Ectodermal cell (in vitro differentiated cells): Measurements from ENCODE around the gene SLC25A25.
"Not testable (repeated sequence)": the region's sequence is repeated elsewhere in the genome, so short reads cannot be mapped to it uniquely, and the experiment has no call there.

Experiments
- H3K27ac ChIP-seq: 2 replicates; pipeline ENCODE4 v1.7.0; 2013; ENCODE audit warnings: mild to moderate bottlenecking, low read depth, low read length; ENCODE audit not compliant: insufficient read depth, poor library complexity, severe bottlenecking
- H3K27me3 ChIP-seq: 2 replicates; pipeline ENCODE4 v1.7.0; 2013; ENCODE audit warnings: mild to moderate bottlenecking, low read length; ENCODE audit not compliant: insufficient read depth, control insufficient read depth, poor library complexity, severe bottlenecking
- H3K36me3 ChIP-seq: one replicate; pipeline ENCODE4 v1.7.0; 2013; ENCODE audit warnings: low read length; ENCODE audit not compliant: control insufficient read depth, insufficient read depth
- H3K4me1 ChIP-seq: one replicate; pipeline ENCODE4 v1.7.0; 2013; ENCODE audit warnings: low read length; ENCODE audit not compliant: control insufficient read depth, insufficient read depth
- H3K4me3 ChIP-seq: 2 replicates; pipeline ENCODE4 v1.7.0; 2013; ENCODE audit warnings: low read depth, low read length, control low read depth; ENCODE audit not compliant: insufficient read depth
- H3K9me3 ChIP-seq: 2 replicates; pipeline ENCODE4 v1.7.0; 2013; ENCODE audit warnings: mild to moderate bottlenecking, low read length, moderate library complexity; ENCODE audit not compliant: control insufficient read depth
- whole genome bisulfite sequencing, 2 experiments: methylation state at CpG; one replicate each; pipeline ENCODE4 v1.1.7; 2013; ENCODE audit warnings: missing lambda C conversion rate in 2 of 2; 5-methylcytosine and 5-hydroxymethylcytosine counted together

The SLC25A25 gene

DNA sequence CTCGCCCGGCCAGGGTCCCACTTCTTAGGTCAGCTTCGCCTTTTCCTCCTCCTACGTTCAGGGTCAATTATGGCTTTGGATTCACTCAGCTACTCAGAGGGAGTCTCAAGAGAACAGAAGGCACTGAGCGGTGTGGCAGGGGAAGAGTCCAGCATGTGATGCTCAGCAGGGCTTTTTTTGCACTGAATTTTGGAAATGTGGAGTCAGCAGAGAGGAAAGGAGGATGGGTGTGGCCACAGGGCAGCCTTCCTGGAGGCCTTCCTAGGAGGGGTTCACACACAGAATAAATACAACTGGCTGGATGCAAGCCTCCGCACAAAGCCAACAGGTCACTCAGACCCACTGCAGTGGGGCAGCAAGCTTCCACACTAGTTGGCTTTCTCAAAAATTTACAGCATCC is 5.8 kb upstream of the SLC25A25 start:
- no peaks in the 10 kb centered on the region for H3K36me3 ChIP-seq
- no peaks in the 10 kb centered on the region for H3K9me3 ChIP-seq
- WGBS, 2 experiments, result 77 to 78% methylated on average over 6 of the region's 6 CpGs
- H3K4me1 ChIP-seq, result peaks cover 12% of the 10 kb centered on the region
- no peak overlapping the region for H3K27ac ChIP-seq
- H3K4me3 ChIP-seq, result no peak overlapping the region
- no peaks in the 10 kb centered on the region for H3K27me3 ChIP-seq

DNA sequence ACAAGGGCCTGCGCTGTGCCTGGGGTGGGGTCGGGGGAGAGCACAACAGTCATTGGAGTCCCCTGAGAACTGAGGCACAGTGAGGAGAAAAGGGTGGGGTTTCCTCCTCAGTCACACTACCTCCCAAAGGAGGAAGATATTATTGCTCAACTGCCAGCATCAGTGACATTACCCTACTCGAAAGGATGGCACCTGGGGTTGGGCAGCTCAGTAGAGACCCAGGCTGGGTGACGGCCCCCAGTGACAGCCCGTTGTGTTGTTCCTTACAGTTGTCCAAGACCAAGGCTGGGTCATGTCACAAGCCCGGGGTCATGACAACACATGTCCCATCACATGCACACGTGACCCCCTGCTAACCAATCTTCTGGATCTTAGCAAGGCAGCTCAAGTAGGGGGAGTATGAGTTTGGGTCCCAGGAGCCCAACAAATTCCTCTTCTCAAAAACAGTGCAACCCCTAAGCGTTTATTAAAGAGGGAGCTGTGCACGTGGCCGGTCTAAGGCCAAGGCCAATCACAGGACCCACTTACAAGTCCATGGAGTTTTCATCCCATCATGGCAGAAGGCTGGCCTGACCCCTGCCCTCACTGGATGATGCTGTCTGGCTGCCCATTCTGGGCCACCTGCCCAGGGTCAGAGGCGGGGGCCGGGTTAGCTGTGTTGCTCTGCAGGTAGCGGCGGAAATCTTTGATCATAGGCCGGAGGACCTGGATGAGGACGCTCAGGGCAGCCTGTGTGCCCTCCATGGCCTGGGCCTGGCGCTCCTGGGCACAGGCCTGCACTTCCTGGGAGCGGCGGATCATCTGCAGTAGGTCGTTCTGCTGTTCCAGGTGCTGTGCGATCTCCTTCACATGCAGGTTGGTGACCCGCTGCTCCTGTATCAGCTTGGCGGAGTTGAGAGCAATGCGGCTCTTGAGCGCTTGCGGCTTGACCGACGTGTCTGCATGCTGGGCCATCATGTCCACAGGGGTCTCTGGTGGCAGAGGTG is 4.9 kb upstream of the SLC25A25 start:
- Histone ChIP-seq H3K36me3 (no peaks in the 10 kb centered on the region), H3K4me1 (peaks cover 8% of the 10 kb centered on the region), H3K27me3 (no peaks in the 10 kb centered on the region), H3K4me3 (no peak overlapping the region), H3K27ac (no peak overlapping the region), H3K9me3 (no peaks in the 10 kb centered on the region)
- 96% methylated on average over 28 of the region's 28 CpGs for WGBS, 2 experiments

DNA sequence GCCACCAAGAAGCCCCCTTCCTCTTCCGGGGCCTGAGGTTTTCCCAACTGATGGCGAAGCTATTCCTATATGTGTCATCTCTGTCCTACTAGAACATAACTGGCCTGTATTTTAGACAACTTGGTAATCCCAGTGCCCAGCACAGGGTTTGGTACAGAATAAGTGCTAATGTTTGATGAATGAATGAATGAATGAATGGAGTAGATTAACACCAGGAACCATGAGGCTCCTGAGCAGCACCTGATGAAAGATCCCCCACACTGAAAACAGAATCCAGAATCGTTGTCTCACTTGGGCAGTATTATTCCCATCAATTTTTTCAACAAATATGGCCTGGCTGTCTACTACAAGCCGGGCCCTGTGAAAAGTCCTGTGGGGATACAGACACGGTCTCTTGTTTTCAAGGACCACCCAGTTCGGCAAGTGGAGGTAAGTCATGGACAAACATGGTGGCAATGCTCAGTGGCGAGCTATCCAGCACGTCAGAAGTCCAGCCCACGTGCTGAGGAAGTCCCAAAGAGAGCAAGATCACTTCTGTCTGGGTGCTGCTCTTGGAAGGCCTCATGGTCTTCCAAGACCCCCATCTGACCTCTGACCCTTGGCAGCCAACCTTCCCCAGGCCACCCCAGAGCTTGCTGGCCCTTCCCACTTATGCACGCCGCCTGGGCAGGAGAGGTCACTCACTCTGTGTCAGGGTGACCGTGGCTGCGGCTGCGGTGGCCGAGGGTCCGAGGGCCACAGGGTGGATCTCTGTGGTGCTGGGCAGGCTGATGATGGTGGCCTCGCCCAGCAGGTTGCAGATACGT is 1.9 kb upstream of the SLC25A25 start:
- H3K27ac ChIP-seq, result no peak overlapping the region
- H3K4me1 ChIP-seq, result peaks cover 8% of the 10 kb centered on the region
- 95% methylated on average over 18 of the region's 18 CpGs for WGBS, 2 experiments
- H3K9me3 ChIP-seq, result no peaks in the 10 kb centered on the region
- H3K36me3 ChIP-seq, result no peaks in the 10 kb centered on the region
- peak overlapping the region; percentile 29 for H3K4me3 ChIP-seq
- H3K27me3 ChIP-seq, result no peaks in the 10 kb centered on the region

- Histone ChIP-seq H3K4me1 (peaks cover 8% of the 10 kb centered on the region), H3K27me3 (no peaks in the 10 kb centered on the region), H3K4me3 (peak within 1 kb of the TSS; percentile 59), H3K9me3 (no peaks in the 10 kb centered on the region), H3K36me3 (no peaks in the 10 kb centered on the region), H3K27ac (peak within 1 kb of the TSS; percentile 96)
- WGBS, 2 experiments, result 38% methylated on average over 53 to 54 of the region's 54 CpGs
Measured at GRCh38 chr9:128066713-128067644, 1.1 kb upstream of the SLC25A25 start, which contains the start of gene NAIF1. Gene NAIF1, minus strand, starts transcription at chr9:128067320. Its CDS starts 219 bp downstream, at chr9:128067101.

DNA sequence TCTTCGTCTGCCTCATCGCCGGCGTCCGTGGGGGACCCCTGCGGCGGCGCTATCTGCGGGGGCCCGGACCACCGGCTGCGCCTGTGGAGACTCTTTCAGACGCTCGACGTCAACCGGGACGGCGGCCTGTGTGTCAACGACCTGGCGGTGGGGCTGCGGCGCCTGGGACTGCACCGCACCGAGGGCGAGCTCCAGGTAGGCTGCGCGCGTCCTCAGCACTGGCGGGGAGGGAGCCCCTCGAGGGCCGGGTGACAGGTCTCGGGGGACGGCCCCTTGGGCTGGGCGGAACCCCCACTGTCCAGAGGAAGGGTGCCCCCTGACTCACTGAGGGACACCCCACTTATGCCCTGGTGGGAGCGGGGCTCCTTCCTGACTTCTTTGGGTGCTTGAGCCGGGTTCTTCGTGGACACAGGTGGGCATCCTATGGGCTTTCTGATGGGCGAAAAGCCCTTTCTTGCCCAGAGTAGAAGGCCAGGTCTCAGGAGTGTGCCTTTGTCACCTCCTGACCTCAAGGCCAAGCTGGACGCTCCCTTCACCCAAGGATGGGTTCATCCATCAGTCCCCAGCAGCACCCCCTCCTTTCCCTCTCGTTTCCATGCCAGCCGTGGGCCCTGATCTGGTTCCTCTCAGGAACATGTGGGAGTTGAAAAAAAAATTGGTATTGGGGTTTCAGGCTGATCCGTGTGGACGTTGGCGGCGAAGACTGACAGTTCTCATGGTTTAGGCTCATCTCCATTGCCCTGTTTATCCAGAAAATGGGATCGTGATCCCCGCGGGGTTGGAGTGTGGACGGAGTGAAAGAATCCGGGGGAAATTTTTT is 564 bp downstream of the SLC25A25 start:
- Histone ChIP-seq H3K27ac (no peak overlapping the region), H3K4me1 (peaks cover 18% of the 10 kb centered on the region), H3K9me3 (no peaks in the 10 kb centered on the region), H3K4me3 (peak overlapping the region; percentile 59), H3K36me3 (no peaks in the 10 kb centered on the region), H3K27me3 (no peaks in the 10 kb centered on the region)
- 4 to 5% methylated on average over 50 of the region's 50 CpGs for WGBS, 2 experiments

DNA sequence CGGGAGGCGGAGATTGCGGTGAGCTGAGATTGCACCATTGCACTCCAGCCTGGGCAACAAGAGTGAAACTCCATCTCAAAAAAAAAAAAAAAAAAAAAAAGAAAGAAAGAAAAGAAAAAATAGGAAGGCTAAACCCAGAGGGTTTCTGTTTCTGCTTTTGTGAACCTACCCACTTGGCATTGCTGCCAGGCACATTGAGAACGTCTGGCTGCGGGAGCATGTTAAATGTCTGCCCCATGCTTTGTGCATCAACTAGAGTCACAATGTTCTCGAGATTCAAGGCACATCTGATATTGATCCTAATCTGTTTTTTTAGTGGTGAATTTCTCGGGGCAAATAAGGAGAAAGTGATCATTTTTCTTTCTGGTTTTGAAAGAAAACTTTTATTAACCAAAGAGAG is 2.8 kb downstream of the SLC25A25 start:
- Histone ChIP-seq H3K4me3 (no peak overlapping the region), H3K36me3 (no peaks in the 10 kb centered on the region), H3K4me1 (peaks cover 18% of the 10 kb centered on the region), H3K27me3 (no peaks in the 10 kb centered on the region), H3K27ac (no peak overlapping the region), H3K9me3 (no peaks in the 10 kb centered on the region)
- WGBS, 2 experiments, result 91 to 94% methylated on average over 7 of the region's 7 CpGs

- not testable (repeated sequence) for H3K27ac ChIP-seq, H3K4me3 ChIP-seq, H3K36me3 ChIP-seq, H3K27me3 ChIP-seq, H3K9me3 ChIP-seq
- WGBS, 2 experiments, result 91 to 95% methylated on average over 12 of the region's 12 CpGs
- peaks cover 16% of the 10 kb centered on the region for H3K4me1 ChIP-seq
Measured at GRCh38 chr9:128071475-128071874, 3.4 kb downstream of the SLC25A25 start.

DNA sequence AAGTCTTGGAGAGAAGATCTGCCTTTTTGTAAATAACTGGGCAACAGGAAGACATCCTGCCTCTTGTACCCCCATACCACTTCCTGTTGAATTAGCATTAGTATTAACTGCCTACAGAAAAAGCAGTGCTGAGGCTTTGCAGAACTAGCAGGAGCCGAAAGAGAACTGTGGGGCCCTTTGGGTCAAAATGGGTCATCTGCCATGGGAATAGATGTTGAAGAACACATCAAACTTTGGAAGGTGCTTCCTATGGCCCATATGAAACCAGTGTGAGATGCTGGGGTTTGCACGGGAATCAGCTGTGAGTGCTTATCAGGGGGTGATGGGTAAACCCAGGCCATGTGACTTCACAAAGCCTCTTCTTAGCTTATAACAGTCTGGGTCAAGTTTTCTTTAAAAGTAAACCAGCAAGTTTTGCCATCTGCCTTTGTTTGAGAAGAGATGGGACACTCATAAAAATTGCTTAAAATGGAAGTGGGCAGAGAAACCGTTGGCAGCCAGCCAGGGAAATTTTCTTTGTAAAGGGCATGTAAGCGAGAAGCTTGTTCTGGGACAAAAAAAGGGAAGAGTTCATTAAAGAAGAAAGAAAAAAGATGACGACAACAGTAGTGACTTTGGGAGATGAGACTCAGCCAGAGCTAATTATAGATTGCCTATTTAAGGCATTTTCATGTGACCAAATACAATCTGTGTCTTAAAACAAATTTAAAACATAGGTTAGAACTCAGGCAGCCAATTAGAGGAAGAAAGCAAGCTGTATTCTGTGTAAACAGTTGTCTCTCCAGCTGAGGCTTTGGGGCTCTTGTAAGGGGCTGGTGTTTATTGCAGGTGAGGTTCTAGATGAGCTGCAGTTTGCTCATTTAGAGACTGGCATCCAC is 4.4 kb downstream of the SLC25A25 start:
- Histone ChIP-seq H3K4me3 (no peak overlapping the region), H3K36me3 (no peaks in the 10 kb centered on the region), H3K4me1 (peaks cover 10% of the 10 kb centered on the region), H3K27ac (no peak overlapping the region), H3K9me3 (no peaks in the 10 kb centered on the region), H3K27me3 (no peaks in the 10 kb centered on the region)
- 64 to 70% methylated on average over 5 of the region's 5 CpGs for WGBS, 2 experiments
